ENCODE data around the gene EXOC4. TPM values are rescaled to one million over a fixed set of nuclear protein-coding genes. Genes with fewer than 3 reads are reported as not detected.

Gene EXOC4
- total and polyA plus RNA-seq, 2 of the 8 experiments (the other 6 are each of a cell fraction or from before 2014, with no cell fraction given) = 27.0 to 67.3 TPM

- no peak overlapping the region for H2BK12ac ChIP-seq (ENCODE audit: low read depth, low read length)
- no peaks in the 10 kb centered on the region for H3K9me3 ChIP-seq (ENCODE audit: insufficient read depth in 2 of 2, low read depth in 1 of 2, low read length in 1 of 2)
- no peaks in the 10 kb centered on the region; the same call in 1 of the 2 replicates for H3K23me2 ChIP-seq (ENCODE audit: low read depth, low read length)
- H2BK5ac ChIP-seq (ENCODE audit: low read depth, low read length) = no peak overlapping the region
- H3K27ac ChIP-seq (ENCODE audit: low read depth, low read length) = no peak overlapping the region
- H3K79me2 ChIP-seq (ENCODE audit: control insufficient read depth in 1 of 2, insufficient read depth in 2 of 2, low read length in 2 of 2) = no peaks in the 10 kb centered on the region
- H3K4me1 ChIP-seq (replicated peaks in 1 of 4; ENCODE audit: control insufficient read depth in 3 of 4, insufficient read depth in 4 of 4, low read length in 3 of 4) = no peaks in the 10 kb centered on the region
- no peak overlapping the region for H4K91ac ChIP-seq (replicated peaks; ENCODE audit: insufficient read length, low read length)
- H2BK20ac ChIP-seq (ENCODE audit: low read length) = no peak overlapping the region
- no peak overlapping the region for H4K5ac ChIP-seq (ENCODE audit: insufficient read length, low read depth, low read length)
- H3K56ac ChIP-seq (replicated peaks; ENCODE audit: insufficient read length, low read depth, low read length) = no peak overlapping the region
- H4K20me1 ChIP-seq (replicated peaks in 1 of 2; ENCODE audit: control insufficient read depth in 1 of 2, insufficient read depth in 2 of 2, low read length in 2 of 2) = peaks cover 0 to 2% of the 10 kb centered on the region in 2 experiments
- H3K4me2 ChIP-seq (ENCODE audit: insufficient read depth in 1 of 2, low read depth in 2 of 2, low read length in 2 of 2) = no peak overlapping the region
- H3K18ac ChIP-seq (ENCODE audit: extremely low read depth, low read length) = no peak overlapping the region
- no peaks in the 10 kb centered on the region for H3K79me1 ChIP-seq (ENCODE audit: low read depth, low read length)
- no peak overlapping the region for H2BK15ac ChIP-seq (ENCODE audit: low read length)
- no peak overlapping the region for H4K8ac ChIP-seq (ENCODE audit: extremely low read depth, insufficient read depth, low read length)
- no peak overlapping the region for H3K23ac ChIP-seq (ENCODE audit: insufficient read length)
- no peak overlapping the region for H3K4me3 ChIP-seq (ENCODE audit: extremely low read depth in 1 of 4, insufficient read depth in 2 of 4, low read depth in 3 of 4, low read length in 4 of 4)
- H3K14ac ChIP-seq (ENCODE audit: insufficient read length) = no peak overlapping the region
- no peak overlapping the region for H2AK5ac ChIP-seq (ENCODE audit: low read depth, low read length)
- no peak for DNase-seq (ENCODE audit: low read depth in 1 of 2, low spot score in 2 of 2)
- no peaks in the 10 kb centered on the region for H3K27me3 ChIP-seq (replicated peaks in 1 of 4; ENCODE audit: control insufficient read depth in 3 of 4, extremely low read depth in 1 of 4, insufficient read depth in 3 of 4, low read length in 3 of 4)
- ChIA-PET POLR2A (ENCODE audit: partially characterized antibody) (no interaction called here), CTCF (ENCODE audit: partially characterized antibody) (no interaction called here)
- 92% methylated on average over 3 of the region's 3 CpGs; no CpG with 5 or more reads in 1 of the 2 experiments for WGBS, 2 experiments (ENCODE audit: extremely low coverage in 1 of 2, insufficient coverage in 1 of 2, insufficient read length in 1 of 2, insufficient replicate concordance in 2 of 2, low coverage in 1 of 2, low lambda C conversion rate in 2 of 2, missing lambda C conversion rate in 1 of 2)
- no peak for FAIRE-seq
- H3K9ac ChIP-seq (replicated peaks in 1 of 4; ENCODE audit: extremely low read depth in 1 of 4, low read depth in 3 of 4, low read length in 3 of 4) = no peak overlapping the region
- H2AFZ ChIP-seq (ENCODE audit: low read length) = no peak overlapping the region
- no peak overlapping the region for H3K4ac ChIP-seq (replicated peaks; ENCODE audit: insufficient read length, low read depth, low read length)
- no peak overlapping the region for H2BK120ac ChIP-seq (replicated peaks; ENCODE audit: low read depth, low read length)
- H3K36me3 ChIP-seq (ENCODE audit: control insufficient read depth in 2 of 4, insufficient read depth in 4 of 4, low read length in 3 of 4) = no peaks in the 10 kb centered on the region
- TF ChIP-seq RXRA (IDR thresholded peaks at IDR 0.05; ENCODE audit: insufficient read depth, low read depth, low read length) = no peak
- TF ChIP-seq POLR2A (IDR thresholded peaks at IDR 0.05; ENCODE audit: control extremely low read depth in 1 of 2, low read depth in 2 of 2, low read length in 2 of 2) = no peak
- no peak for TF ChIP-seq FOSL1 (IDR thresholded peaks at IDR 0.05; ENCODE audit: insufficient read depth, low read depth, low read length)
- TF ChIP-seq RFX5 (IDR thresholded peaks at IDR 0.05; ENCODE audit: borderline replicate concordance, low read depth, low read length) = no peak
- no peak for TF ChIP-seq GABPA (IDR thresholded peaks at IDR 0.05; ENCODE audit: borderline replicate concordance, insufficient read depth, low read length)
- TF ChIP-seq, protein P1, sequence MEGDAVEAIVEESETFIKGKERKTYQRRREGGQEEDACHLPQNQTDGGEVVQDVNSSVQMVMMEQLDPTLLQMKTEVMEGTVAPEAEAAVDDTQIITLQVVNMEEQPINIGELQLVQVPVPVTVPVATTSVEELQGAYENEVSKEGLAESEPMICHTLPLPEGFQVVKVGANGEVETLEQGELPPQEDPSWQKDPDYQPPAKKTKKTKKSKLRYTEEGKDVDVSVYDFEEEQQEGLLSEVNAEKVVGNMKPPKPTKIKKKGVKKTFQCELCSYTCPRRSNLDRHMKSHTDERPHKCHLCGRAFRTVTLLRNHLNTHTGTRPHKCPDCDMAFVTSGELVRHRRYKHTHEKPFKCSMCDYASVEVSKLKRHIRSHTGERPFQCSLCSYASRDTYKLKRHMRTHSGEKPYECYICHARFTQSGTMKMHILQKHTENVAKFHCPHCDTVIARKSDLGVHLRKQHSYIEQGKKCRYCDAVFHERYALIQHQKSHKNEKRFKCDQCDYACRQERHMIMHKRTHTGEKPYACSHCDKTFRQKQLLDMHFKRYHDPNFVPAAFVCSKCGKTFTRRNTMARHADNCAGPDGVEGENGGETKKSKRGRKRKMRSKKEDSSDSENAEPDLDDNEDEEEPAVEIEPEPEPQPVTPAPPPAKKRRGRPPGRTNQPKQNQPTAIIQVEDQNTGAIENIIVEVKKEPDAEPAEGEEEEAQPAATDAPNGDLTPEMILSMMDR (IDR thresholded peaks at IDR 0.05; ENCODE audit: control extremely low read depth in 1 of 3, insufficient read depth in 1 of 3, low read depth in 1 of 3, low read length in 3 of 3) = no peak
Measured at GRCh38 chr7:133550145-133550544, 297.3 kb downstream of the EXOC4 start.
